ENCODE results near the gene TCF21.

Gene TCF21

DNA sequence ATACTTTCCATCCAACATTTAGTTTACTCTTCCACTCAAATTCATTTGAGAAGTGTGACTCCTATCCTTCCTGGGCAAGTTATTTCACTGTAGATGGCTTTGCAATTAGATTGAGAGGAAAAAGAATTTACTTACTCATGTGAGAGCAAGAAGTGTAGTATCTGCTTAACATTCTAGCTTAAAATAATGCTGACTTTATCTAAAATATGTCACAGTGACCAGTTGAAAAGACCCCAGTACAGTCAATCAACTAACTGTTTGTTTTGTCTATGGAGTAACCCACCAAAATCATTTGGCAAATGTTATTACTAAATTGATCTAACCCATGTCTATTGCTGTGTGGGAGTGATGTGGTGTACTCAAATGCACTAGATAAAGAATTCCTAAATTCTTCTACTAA lies 8.9 kb upstream of the TCF21 start:
- H3K27ac ChIP-seq (replicated peaks), result no peak overlapping the region
- H3K4me3 ChIP-seq (replicated peaks; ENCODE audit: insufficient read depth, low read length), result no peak overlapping the region
- no peak for TF ChIP-seq GABPA (IDR thresholded peaks at IDR 0.05; ENCODE audit: low read depth)
- TF ChIP-seq, protein P1, sequence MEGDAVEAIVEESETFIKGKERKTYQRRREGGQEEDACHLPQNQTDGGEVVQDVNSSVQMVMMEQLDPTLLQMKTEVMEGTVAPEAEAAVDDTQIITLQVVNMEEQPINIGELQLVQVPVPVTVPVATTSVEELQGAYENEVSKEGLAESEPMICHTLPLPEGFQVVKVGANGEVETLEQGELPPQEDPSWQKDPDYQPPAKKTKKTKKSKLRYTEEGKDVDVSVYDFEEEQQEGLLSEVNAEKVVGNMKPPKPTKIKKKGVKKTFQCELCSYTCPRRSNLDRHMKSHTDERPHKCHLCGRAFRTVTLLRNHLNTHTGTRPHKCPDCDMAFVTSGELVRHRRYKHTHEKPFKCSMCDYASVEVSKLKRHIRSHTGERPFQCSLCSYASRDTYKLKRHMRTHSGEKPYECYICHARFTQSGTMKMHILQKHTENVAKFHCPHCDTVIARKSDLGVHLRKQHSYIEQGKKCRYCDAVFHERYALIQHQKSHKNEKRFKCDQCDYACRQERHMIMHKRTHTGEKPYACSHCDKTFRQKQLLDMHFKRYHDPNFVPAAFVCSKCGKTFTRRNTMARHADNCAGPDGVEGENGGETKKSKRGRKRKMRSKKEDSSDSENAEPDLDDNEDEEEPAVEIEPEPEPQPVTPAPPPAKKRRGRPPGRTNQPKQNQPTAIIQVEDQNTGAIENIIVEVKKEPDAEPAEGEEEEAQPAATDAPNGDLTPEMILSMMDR (IDR thresholded peaks at IDR 0.05; ENCODE audit: insufficient read depth, low read length), result no peak
- TF ChIP-seq, protein P2, sequence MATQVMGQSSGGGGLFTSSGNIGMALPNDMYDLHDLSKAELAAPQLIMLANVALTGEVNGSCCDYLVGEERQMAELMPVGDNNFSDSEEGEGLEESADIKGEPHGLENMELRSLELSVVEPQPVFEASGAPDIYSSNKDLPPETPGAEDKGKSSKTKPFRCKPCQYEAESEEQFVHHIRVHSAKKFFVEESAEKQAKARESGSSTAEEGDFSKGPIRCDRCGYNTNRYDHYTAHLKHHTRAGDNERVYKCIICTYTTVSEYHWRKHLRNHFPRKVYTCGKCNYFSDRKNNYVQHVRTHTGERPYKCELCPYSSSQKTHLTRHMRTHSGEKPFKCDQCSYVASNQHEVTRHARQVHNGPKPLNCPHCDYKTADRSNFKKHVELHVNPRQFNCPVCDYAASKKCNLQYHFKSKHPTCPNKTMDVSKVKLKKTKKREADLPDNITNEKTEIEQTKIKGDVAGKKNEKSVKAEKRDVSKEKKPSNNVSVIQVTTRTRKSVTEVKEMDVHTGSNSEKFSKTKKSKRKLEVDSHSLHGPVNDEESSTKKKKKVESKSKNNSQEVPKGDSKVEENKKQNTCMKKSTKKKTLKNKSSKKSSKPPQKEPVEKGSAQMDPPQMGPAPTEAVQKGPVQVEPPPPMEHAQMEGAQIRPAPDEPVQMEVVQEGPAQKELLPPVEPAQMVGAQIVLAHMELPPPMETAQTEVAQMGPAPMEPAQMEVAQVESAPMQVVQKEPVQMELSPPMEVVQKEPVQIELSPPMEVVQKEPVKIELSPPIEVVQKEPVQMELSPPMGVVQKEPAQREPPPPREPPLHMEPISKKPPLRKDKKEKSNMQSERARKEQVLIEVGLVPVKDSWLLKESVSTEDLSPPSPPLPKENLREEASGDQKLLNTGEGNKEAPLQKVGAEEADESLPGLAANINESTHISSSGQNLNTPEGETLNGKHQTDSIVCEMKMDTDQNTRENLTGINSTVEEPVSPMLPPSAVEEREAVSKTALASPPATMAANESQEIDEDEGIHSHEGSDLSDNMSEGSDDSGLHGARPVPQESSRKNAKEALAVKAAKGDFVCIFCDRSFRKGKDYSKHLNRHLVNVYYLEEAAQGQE (IDR thresholded peaks at IDR 0.05; ENCODE audit: insufficient replicate concordance, low read depth), result no peak
- no peak for TF ChIP-seq POLR2AphosphoS5 (IDR thresholded peaks at IDR 0.05; ENCODE audit: low read depth)
- no peak for TF ChIP-seq SPI1 (IDR thresholded peaks at IDR 0.05; ENCODE audit: borderline replicate concordance, low read depth)
- no peak for DNase-seq (ENCODE audit: low read depth in 1 of 2, low spot score in 1 of 2)
- H3K27me3 ChIP-seq (ENCODE audit: insufficient read depth, poor library complexity, severe bottlenecking), result peaks cover 12% of the 10 kb centered on the region

DNA sequence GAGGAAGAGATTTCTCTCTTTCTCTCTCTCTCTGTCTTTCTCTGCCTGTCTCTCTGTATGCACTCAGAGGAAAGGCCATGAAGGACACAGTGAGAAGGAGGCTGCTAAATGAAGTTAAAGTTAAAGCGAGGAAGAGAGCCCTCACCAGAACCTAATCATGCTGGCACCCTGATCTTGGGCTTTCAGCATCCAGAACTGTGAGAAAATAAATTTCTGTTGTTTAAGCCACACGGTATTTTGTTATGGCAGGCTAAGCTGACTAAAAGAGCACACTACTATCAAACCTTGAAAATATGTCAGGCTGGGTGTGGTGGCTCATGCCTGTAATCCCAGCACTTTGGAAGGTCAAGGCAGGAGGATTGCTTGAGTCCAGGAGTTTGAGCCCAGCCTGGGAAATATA lies 8.0 kb upstream of the TCF21 start:
- no peak overlapping the region for H3K4me3 ChIP-seq (replicated peaks; ENCODE audit: insufficient read depth, low read length)
- no peak overlapping the region for H3K27ac ChIP-seq (replicated peaks)
- peaks cover 13% of the 10 kb centered on the region for H3K27me3 ChIP-seq (ENCODE audit: insufficient read depth, poor library complexity, severe bottlenecking)
- DNase-seq (ENCODE audit: low read depth in 1 of 2, low spot score in 1 of 2), result no peak
- TF ChIP-seq, protein P2 (IDR thresholded peaks at IDR 0.05; ENCODE audit: insufficient replicate concordance, low read depth), result no peak
- no peak for TF ChIP-seq SPI1 (IDR thresholded peaks at IDR 0.05; ENCODE audit: borderline replicate concordance, low read depth)
- TF ChIP-seq, protein P1 (IDR thresholded peaks at IDR 0.05; ENCODE audit: insufficient read depth, low read length), result no peak
- no peak for TF ChIP-seq POLR2AphosphoS5 (IDR thresholded peaks at IDR 0.05; ENCODE audit: low read depth)
- TF ChIP-seq GABPA (IDR thresholded peaks at IDR 0.05; ENCODE audit: low read depth), result no peak

DNA sequence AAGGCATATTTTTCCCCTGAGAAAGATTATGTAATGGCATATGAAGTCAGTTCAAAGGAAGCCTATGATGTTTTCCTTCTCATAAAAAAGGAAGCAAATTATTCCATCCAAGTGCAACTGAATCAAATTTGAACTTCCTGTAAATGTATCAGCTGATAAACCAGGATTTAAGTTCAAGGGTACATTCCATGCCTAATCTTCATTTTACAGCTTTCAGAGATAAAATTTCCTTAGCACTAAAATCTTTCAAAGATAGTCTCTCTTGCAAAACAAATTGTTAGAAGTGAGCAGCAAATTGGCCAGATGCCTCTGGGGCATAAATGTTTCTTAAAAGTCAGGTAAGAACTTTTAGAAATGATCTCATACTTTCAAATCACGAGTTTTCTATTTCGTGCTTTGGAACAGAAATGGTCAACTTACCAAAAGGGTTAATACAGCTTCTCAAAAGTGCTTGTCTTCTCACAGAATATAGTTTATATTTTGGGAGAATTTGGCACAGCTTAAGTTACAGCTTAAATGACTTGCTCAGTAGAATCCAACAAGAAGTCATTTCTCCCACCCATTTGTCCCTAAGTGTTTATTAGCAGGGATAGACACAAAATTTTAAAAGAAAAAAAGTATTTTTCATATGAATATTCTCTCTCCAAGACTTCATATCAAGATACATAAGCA lies 2.7 kb upstream of the TCF21 start:
- no peak for DNase-seq (ENCODE audit: low read depth in 1 of 2, low spot score in 1 of 2)
- TF ChIP-seq SPI1 (IDR thresholded peaks at IDR 0.05; ENCODE audit: borderline replicate concordance, low read depth) (no peak), POLR2AphosphoS5 (IDR thresholded peaks at IDR 0.05; ENCODE audit: low read depth) (no peak), GABPA (IDR thresholded peaks at IDR 0.05; ENCODE audit: low read depth) (no peak)
- TF ChIP-seq, protein P2 (IDR thresholded peaks at IDR 0.05; ENCODE audit: insufficient replicate concordance, low read depth), result no peak
- TF ChIP-seq, protein P1 (IDR thresholded peaks at IDR 0.05; ENCODE audit: insufficient read depth, low read length), result no peak
- H3K4me3 ChIP-seq (replicated peaks; ENCODE audit: insufficient read depth, low read length), result no peak overlapping the region
- no peak overlapping the region for H3K27ac ChIP-seq (replicated peaks)
- H3K27me3 ChIP-seq (ENCODE audit: insufficient read depth, poor library complexity, severe bottlenecking), result peaks cover 44% of the 10 kb centered on the region

All from HL-60 (cell line).